ENCODE results near the gene PHF2. TPM values are rescaled to one million over a fixed set of nuclear protein-coding genes. Genes with fewer than 3 reads are reported as not detected.

Gene PHF2
- total RNA-seq, 1 donor from 2014 or later, result 12.1 TPM

DNA sequence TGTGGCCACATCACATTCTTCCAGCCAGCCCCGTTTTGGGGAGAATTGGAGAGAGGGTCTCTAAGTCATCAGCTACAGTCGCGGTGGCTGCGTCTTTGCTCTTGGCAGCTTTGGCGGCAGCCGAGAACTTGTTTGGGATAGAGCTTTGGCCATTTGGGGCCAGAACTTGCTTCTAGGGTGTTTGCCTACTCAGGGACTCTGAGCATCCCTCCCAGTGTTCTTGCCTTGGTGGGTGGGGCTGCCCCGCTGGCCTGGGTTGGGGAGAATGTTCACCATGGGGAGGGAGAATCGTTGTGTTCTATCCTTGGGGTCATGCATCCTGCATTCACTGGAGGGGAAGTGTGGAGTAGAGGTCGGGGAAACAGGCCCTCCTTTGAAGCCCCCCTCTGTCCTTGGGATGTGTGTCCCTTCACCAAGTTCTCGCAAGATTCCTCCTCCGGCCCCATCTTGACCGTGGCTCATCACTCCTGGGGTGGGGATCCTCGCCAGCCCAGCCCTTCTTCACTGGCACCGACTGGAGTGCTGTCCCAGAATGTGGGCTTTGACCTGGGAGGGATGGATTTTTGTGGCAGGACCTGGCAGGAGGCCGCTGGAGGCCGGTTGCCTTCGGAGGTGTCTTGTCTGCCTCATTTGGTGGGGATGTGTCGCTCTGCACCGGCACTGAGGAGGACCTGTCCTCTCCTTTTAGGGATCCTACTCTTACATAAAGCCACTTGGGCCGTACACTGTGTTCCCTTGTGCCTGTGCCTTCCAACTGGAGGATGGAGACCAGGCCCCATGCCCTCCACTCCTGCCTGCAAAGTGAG is 3.5 kb downstream of the PHF2 start:
- no peak overlapping the region for H3K27ac Mint-ChIP-seq (ENCODE audit: unreplicated experiment)
- Histone ChIP-seq H3K9me3 (ENCODE audit: insufficient read depth, low read depth, low read length) (no peaks in the 10 kb centered on the region), H2AFZ (ENCODE audit: low read depth, low read length) (no peak overlapping the region), H3K36me3 (ENCODE audit: insufficient read depth, low read length) (no peaks in the 10 kb centered on the region), H3K4me1 (ENCODE audit: insufficient read depth, low read length) (peaks cover 17% of the 10 kb centered on the region), H3K4me2 (ENCODE audit: low read length) (no peak overlapping the region), H3K9ac (ENCODE audit: low read length) (no peak overlapping the region), H3K4me3 (ENCODE audit: insufficient read depth, low read depth, low read length) (no peak overlapping the region), H3K27ac (ENCODE audit: low read depth, low read length) (no peak overlapping the region), H3K27me3 (ENCODE audit: insufficient read depth, low read length) (no peaks in the 10 kb centered on the region), H3K79me2 (ENCODE audit: insufficient read depth, low read length) (peaks cover 87% of the 10 kb centered on the region), H4K20me1 (ENCODE audit: insufficient read depth, low read length) (peaks cover 67% of the 10 kb centered on the region)
- H3K27me3 Mint-ChIP-seq (ENCODE audit: low read depth, unreplicated experiment), result no peaks in the 10 kb centered on the region
- peaks cover 20% of the 10 kb centered on the region for H3K9me3 Mint-ChIP-seq (ENCODE audit: unreplicated experiment)
- H3K4me3 Mint-ChIP-seq (ENCODE audit: unreplicated experiment), result no peak overlapping the region
- peaks cover 7% of the 10 kb centered on the region for H3K36me3 Mint-ChIP-seq (ENCODE audit: low read depth, unreplicated experiment)
- TF ChIP-seq, protein P1, sequence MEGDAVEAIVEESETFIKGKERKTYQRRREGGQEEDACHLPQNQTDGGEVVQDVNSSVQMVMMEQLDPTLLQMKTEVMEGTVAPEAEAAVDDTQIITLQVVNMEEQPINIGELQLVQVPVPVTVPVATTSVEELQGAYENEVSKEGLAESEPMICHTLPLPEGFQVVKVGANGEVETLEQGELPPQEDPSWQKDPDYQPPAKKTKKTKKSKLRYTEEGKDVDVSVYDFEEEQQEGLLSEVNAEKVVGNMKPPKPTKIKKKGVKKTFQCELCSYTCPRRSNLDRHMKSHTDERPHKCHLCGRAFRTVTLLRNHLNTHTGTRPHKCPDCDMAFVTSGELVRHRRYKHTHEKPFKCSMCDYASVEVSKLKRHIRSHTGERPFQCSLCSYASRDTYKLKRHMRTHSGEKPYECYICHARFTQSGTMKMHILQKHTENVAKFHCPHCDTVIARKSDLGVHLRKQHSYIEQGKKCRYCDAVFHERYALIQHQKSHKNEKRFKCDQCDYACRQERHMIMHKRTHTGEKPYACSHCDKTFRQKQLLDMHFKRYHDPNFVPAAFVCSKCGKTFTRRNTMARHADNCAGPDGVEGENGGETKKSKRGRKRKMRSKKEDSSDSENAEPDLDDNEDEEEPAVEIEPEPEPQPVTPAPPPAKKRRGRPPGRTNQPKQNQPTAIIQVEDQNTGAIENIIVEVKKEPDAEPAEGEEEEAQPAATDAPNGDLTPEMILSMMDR (IDR thresholded peaks at IDR 0.05; ENCODE audit: insufficient read depth, low read depth, low read length), result no peak
- TF ChIP-seq EZH2 (IDR thresholded peaks at IDR 0.05; ENCODE audit: insufficient read depth, low read length), result no peak
- DNase-seq (ENCODE audit: low read depth), result no peak
- FAIRE-seq, result no peak
- H3K4me1 Mint-ChIP-seq (ENCODE audit: low read depth, unreplicated experiment), result peaks cover 10% of the 10 kb centered on the region

DNA sequence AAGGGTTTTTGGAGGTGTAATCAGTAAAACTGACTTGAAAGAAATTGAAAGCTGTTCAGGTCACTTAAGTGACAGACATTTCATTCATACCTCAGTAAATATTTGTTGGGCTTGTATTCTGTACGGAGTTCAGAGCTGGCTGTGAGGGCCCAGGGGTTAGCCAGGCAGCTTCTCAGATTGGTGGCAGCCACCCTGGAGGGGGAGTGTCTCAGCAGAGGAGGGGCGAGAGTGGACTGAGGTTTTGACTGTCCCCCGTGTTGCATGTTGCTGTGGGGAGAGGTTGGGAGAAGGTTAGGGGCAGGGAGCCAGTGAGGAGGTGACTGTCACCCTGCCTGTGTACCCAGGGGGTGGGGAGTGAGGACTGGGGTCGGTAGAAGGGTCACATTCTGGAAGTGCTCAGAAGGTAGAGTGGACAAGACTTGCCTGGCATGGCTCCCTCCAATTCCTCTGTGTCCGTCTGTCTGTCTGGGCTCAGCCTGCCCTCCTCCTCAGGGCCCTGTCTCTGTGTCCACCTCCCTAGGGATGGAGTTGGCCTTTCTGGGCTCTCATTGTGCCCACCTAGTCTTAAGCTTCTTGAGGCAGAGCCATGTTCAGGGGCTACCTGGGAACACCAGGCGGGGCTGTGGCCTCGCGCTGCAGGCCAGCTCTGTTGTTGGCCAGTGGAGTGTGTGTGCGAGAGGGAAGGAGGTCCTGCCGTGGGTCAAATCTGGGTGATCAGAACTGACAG is 4.4 kb downstream of the PHF2 start:
- H3K36me3 Mint-ChIP-seq (ENCODE audit: low read depth, unreplicated experiment), result peaks cover 16% of the 10 kb centered on the region
- Histone ChIP-seq H3K36me3 (ENCODE audit: insufficient read depth, low read length) (no peaks in the 10 kb centered on the region), H4K20me1 (ENCODE audit: insufficient read depth, low read length) (peaks cover 76% of the 10 kb centered on the region), H3K9ac (ENCODE audit: low read length) (no peak overlapping the region), H3K9me3 (ENCODE audit: insufficient read depth, low read depth, low read length) (peaks cover 2% of the 10 kb centered on the region), H3K79me2 (ENCODE audit: insufficient read depth, low read length) (peaks cover 87% of the 10 kb centered on the region), H3K4me1 (ENCODE audit: insufficient read depth, low read length) (peaks cover 10% of the 10 kb centered on the region), H3K4me3 (ENCODE audit: insufficient read depth, low read depth, low read length) (no peak overlapping the region), H3K27ac (ENCODE audit: low read depth, low read length) (no peak overlapping the region), H3K4me2 (ENCODE audit: low read length) (no peak overlapping the region), H3K27me3 (ENCODE audit: insufficient read depth, low read length) (no peaks in the 10 kb centered on the region), H2AFZ (ENCODE audit: low read depth, low read length) (no peak overlapping the region)
- no peak for TF ChIP-seq EZH2 (IDR thresholded peaks at IDR 0.05; ENCODE audit: insufficient read depth, low read length)
- TF ChIP-seq, protein P1 (IDR thresholded peaks at IDR 0.05; ENCODE audit: insufficient read depth, low read depth, low read length), result no peak
- no peaks in the 10 kb centered on the region for H3K27me3 Mint-ChIP-seq (ENCODE audit: low read depth, unreplicated experiment)
- FAIRE-seq (no peak), DNase-seq (ENCODE audit: low read depth) (no peak)
- H3K4me3 Mint-ChIP-seq (ENCODE audit: unreplicated experiment), result no peak overlapping the region
- peaks cover 10% of the 10 kb centered on the region for H3K4me1 Mint-ChIP-seq (ENCODE audit: low read depth, unreplicated experiment)
- H3K27ac Mint-ChIP-seq (ENCODE audit: unreplicated experiment), result no peak overlapping the region
- H3K9me3 Mint-ChIP-seq (ENCODE audit: unreplicated experiment), result peaks cover 28% of the 10 kb centered on the region
